ENCODE measurements around the gene PPP3CA. TPM values are rescaled to one million over a fixed set of nuclear protein-coding genes. Genes with fewer than 3 reads are reported as not detected.

Gene PPP3CA
- polyA plus RNA-seq, 1 donor (not counting 4 experiments of a cell fraction or from before 2014, with no cell fraction given) = 43.3 TPM

- Histone ChIP-seq H3K4me2 (ENCODE audit: control insufficient read depth, extremely low read depth, insufficient read depth, low read depth, low read length) (peak overlapping the region; percentile 68), H3K4me3 (ENCODE audit: control insufficient read depth in 2 of 3, extremely low read depth in 1 of 3, insufficient read depth in 2 of 3, low read depth in 1 of 3, low read length in 3 of 3) (no peak overlapping the region), H4K20me1 (ENCODE audit: control insufficient read depth, extremely low read depth, insufficient read depth, low read length) (no peaks in the 10 kb centered on the region), H3K27me3 (ENCODE audit: control insufficient read depth, extremely low read depth, insufficient read depth, low read length) (no peaks in the 10 kb centered on the region), H3K79me2 (ENCODE audit: control insufficient read depth, insufficient read depth, low read length) (peaks cover 93% of the 10 kb centered on the region), H3K4me1 (ENCODE audit: control insufficient read depth, extremely low read depth, insufficient read depth, low read length) (peaks cover 10% of the 10 kb centered on the region), H3K36me3 (ENCODE audit: control insufficient read depth in 2 of 2, extremely low read depth in 1 of 2, insufficient read depth in 2 of 2, low read length in 2 of 2) (peaks cover 0 to 2% of the 10 kb centered on the region in 2 experiments), H3K9ac (ENCODE audit: control insufficient read depth, extremely low read depth, insufficient read depth, low read length) (no peak overlapping the region), H2AFZ (ENCODE audit: control insufficient read depth, low read length) (no peak overlapping the region), H3K27ac (ENCODE audit: control insufficient read depth, insufficient read depth, low read length) (peak overlapping the region; percentile 77), H3K9me1 (ENCODE audit: control insufficient read depth, extremely low read depth, insufficient read depth, low read length) (no peaks in the 10 kb centered on the region), H3K9me3 (ENCODE audit: control insufficient read depth, low read depth, low read length) (no peaks in the 10 kb centered on the region)
- DNase-seq (ENCODE audit: low read depth, low spot score) = no peak
- dilution Hi-C loops (cut with MboI; ENCODE audit: extremely low pct_ligation_motif_present, low sequenced_read_pairs) = no loop called here
- peak; percentile 66 for FAIRE-seq
- no peak for TF ChIP-seq CTCF (optimal IDR thresholded peaks at IDR 0.05 in 1 of 3, IDR thresholded peaks at IDR 0.05 in 1 of 3, conservative IDR thresholded peaks at IDR 0.05 in 1 of 3; ENCODE audit: extremely low read depth in 1 of 3, insufficient read depth in 2 of 3, low read length in 3 of 3)
- TF ChIP-seq EZH2 (IDR thresholded peaks at IDR 0.05; ENCODE audit: low read length) = no peak
Measured at GRCh38 chr4:101331017-101331416, 16.3 kb downstream of the PPP3CA start.

- peaks cover 0 to 2% of the 10 kb centered on the region in 2 experiments for H3K36me3 ChIP-seq (ENCODE audit: control insufficient read depth in 2 of 2, extremely low read depth in 1 of 2, insufficient read depth in 2 of 2, low read length in 2 of 2)
- H2AFZ ChIP-seq (ENCODE audit: control insufficient read depth, low read length) = no peak overlapping the region
- peaks cover 93% of the 10 kb centered on the region for H3K79me2 ChIP-seq (ENCODE audit: control insufficient read depth, insufficient read depth, low read length)
- H3K27me3 ChIP-seq (ENCODE audit: control insufficient read depth, extremely low read depth, insufficient read depth, low read length) = no peaks in the 10 kb centered on the region
- H3K9me3 ChIP-seq (ENCODE audit: control insufficient read depth, low read depth, low read length) = no peaks in the 10 kb centered on the region
- DNase-seq (ENCODE audit: low read depth, low spot score) (no peak), FAIRE-seq (no peak)
- no peak overlapping the region for H3K4me3 ChIP-seq (ENCODE audit: control insufficient read depth in 2 of 3, extremely low read depth in 1 of 3, insufficient read depth in 2 of 3, low read depth in 1 of 3, low read length in 3 of 3)
- no peak overlapping the region for H3K27ac ChIP-seq (ENCODE audit: control insufficient read depth, insufficient read depth, low read length)
- TF ChIP-seq EZH2 (IDR thresholded peaks at IDR 0.05; ENCODE audit: low read length) (no peak), CTCF (optimal IDR thresholded peaks at IDR 0.05 in 1 of 3, IDR thresholded peaks at IDR 0.05 in 1 of 3, conservative IDR thresholded peaks at IDR 0.05 in 1 of 3; ENCODE audit: extremely low read depth in 1 of 3, insufficient read depth in 2 of 3, low read length in 3 of 3) (no peak)
- H3K9ac ChIP-seq (ENCODE audit: control insufficient read depth, extremely low read depth, insufficient read depth, low read length) = no peak overlapping the region
- no peaks in the 10 kb centered on the region for H4K20me1 ChIP-seq (ENCODE audit: control insufficient read depth, extremely low read depth, insufficient read depth, low read length)
- no peak overlapping the region for H3K4me2 ChIP-seq (ENCODE audit: control insufficient read depth, extremely low read depth, insufficient read depth, low read depth, low read length)
- H3K9me1 ChIP-seq (ENCODE audit: control insufficient read depth, extremely low read depth, insufficient read depth, low read length) = no peaks in the 10 kb centered on the region
- H3K4me1 ChIP-seq (ENCODE audit: control insufficient read depth, extremely low read depth, insufficient read depth, low read length) = peaks cover 10% of the 10 kb centered on the region
- dilution Hi-C loops (cut with MboI; ENCODE audit: extremely low pct_ligation_motif_present, low sequenced_read_pairs) = no loop called here
Measured at GRCh38 chr4:101329592-101329991, 17.7 kb downstream of the PPP3CA start.
